Thoracic aorta (tissue), 2 donors: ENCODE results near the gene FIP1L1. TPM values are rescaled to one million over a fixed set of nuclear protein-coding genes. Genes with fewer than 3 reads are reported as not detected.
"Not testable (repeated sequence)": the region's sequence is repeated elsewhere in the genome, so short reads cannot be mapped to it uniquely, and the experiment has no call there.

Experiments
- ATAC-seq: fragments of 150-250 bp; one replicate; pipeline ENCODE4 v1.8.0; 2017; ENCODE audit warnings: low read depth; ENCODE audit not compliant: insufficient number of reproducible peaks, low FRiP score
- DNase-seq: peaks from one replicate; pipeline ENCODE4 v3.0.0-alpha.2; 2020; ENCODE audit warnings: low spot score
- H3K27ac ChIP-seq, 2 donors: fragments of 200-600 bp; sonication (generic); 1 replicate in 1 of 2; 2 replicates in 1 of 2; pipeline ENCODE4 v1.5.1; 2016; ENCODE audit warnings: mild to moderate bottlenecking in 2 of 2, moderate library complexity in 2 of 2
- H3K27me3 ChIP-seq: fragments of 200-600 bp; sonication (generic); replicated peaks from 2 replicates; pipeline ENCODE4 v1.6.0; 2016; ENCODE audit warnings: mild to moderate bottlenecking; ENCODE audit not compliant: insufficient read depth
- H3K36me3 ChIP-seq: fragments of 200-600 bp; sonication (generic); one replicate; pipeline ENCODE4 v1.5.1; 2016
- H3K4me1 ChIP-seq, 2 donors: fragments of 200-600 bp; sonication (generic); 1 replicate in 1 of 2; 2 replicates in 1 of 2; pipeline versions ENCODE4 v1.5.1 to v1.6.0; 2016; ENCODE audit warnings: low read depth in 2 of 2, mild to moderate bottlenecking in 1 of 2; ENCODE audit not compliant: control insufficient read depth in 1 of 2
- H3K4me3 ChIP-seq: fragments of 200-600 bp; sonication (generic); 2 replicates; pipeline ENCODE4 v1.5.1; 2016; ENCODE audit warnings: mild to moderate bottlenecking
- H3K9me3 ChIP-seq: fragments of 200-600 bp; sonication (generic); 2 replicates; pipeline ENCODE4 v1.5.1; 2016
- CTCF ChIP-seq: fragments of 200-600 bp; sonication (generic); IDR thresholded peaks from one replicate; pipeline ENCODE4 v1.5.1; 2019; ENCODE audit warnings: antibody characterized with exemption
- total RNA-seq, 2 donors: library from RNA; depleted of rRNA; stranded (reverse); fragments of >200 nt; gene quantifications; one replicate each; pipeline versions ENCODE4 v1.1.0 to v1.2.3, GENCODE V29; 2016

Gene FIP1L1
- total RNA-seq, 2 donors from 2014 or later = 29.5 to 57.9 TPM

GRCh38 chr4:53465281-53465680 lies 87.8 kb downstream of the FIP1L1 start:
- no peak for TF ChIP-seq CTCF

GRCh38 chr4:53465891-53466290 lies 88.5 kb downstream of the FIP1L1 start:
- H3K27me3 ChIP-seq = no peaks in the 10 kb centered on the region
- H3K4me1 ChIP-seq = no peaks in the 10 kb centered on the region
- no peak for DNase-seq
- no peak for ATAC-seq
- H3K9me3 ChIP-seq = peaks cover 4% of the 10 kb centered on the region
- peaks cover 2% of the 10 kb centered on the region for H3K36me3 ChIP-seq
- no peak for TF ChIP-seq CTCF
- no peak overlapping the region for H3K4me3 ChIP-seq
- H3K27ac ChIP-seq = no peak overlapping the region

More at GRCh38 chr4:53465281-53465680, 87.8 kb downstream of the FIP1L1 start:
- H3K4me1 ChIP-seq = no peaks in the 10 kb centered on the region
- H3K27me3 ChIP-seq = no peaks in the 10 kb centered on the region
- no peak for ATAC-seq
- no peak overlapping the region for H3K4me3 ChIP-seq
- no peak overlapping the region for H3K27ac ChIP-seq
- peaks cover 2% of the 10 kb centered on the region for H3K36me3 ChIP-seq
- no peak for DNase-seq
- peaks cover 4% of the 10 kb centered on the region for H3K9me3 ChIP-seq

- not testable (repeated sequence) for DNase-seq, H3K4me3 ChIP-seq, H3K36me3 ChIP-seq, H3K27me3 ChIP-seq, ATAC-seq, H3K9me3 ChIP-seq, H3K27ac ChIP-seq, H3K4me1 ChIP-seq
These were observed 89.1 kb downstream of the FIP1L1 start for GRCh38 chr4:53466576-53466975.

GRCh38 chr4:53476232-53477037 lies 99.0 kb downstream of the FIP1L1 start:
- ATAC-seq = peak; percentile 92
- peak; percentile 19 for DNase-seq
- H3K27ac ChIP-seq = peak overlapping the region in 1 of 2 donors; percentile 32
- no peaks in the 10 kb centered on the region for H3K36me3 ChIP-seq
- no peaks in the 10 kb centered on the region for H3K27me3 ChIP-seq
- no peaks in the 10 kb centered on the region for H3K9me3 ChIP-seq
- peaks cover 4 to 13% of the 10 kb centered on the region in 2 donors for H3K4me1 ChIP-seq
- H3K4me3 ChIP-seq = no peak overlapping the region
- TF ChIP-seq CTCF = no peak

GRCh38 chr4:53477038-53477565 lies 99.7 kb downstream of the FIP1L1 start:
- Histone ChIP-seq H3K27me3 (no peaks in the 10 kb centered on the region), H3K36me3 (no peaks in the 10 kb centered on the region), H3K4me3 (no peak overlapping the region), H3K4me1 (peaks cover 4 to 13% of the 10 kb centered on the region in 2 donors), H3K27ac (peak overlapping the region in 1 of 2 donors; percentile 32), H3K9me3 (no peaks in the 10 kb centered on the region)
- no peak for DNase-seq
- TF ChIP-seq CTCF = no peak
- ATAC-seq = no peak
